GM18498 (cell line): ENCODE results near the gene DNAI4.
A peak's percentile ranks its signal among the peaks of the same experiment; 100 is the strongest.
"Not testable (repeated sequence)": the region's sequence is repeated elsewhere in the genome, so short reads cannot be mapped to it uniquely, and the experiment has no call there.

Experiments
- ATAC-seq: cut with Tn5 transposase; IDR thresholded peaks from one replicate; pipeline ENCODE4 v1.9.1; 2021; ENCODE audit warnings: mild to moderate bottlenecking, moderate library complexity; ENCODE audit not compliant: unreplicated experiment

Gene DNAI4

GRCh38 chr1:66833112-66833511, 91.5 kb downstream of the DNAI4 start:
- ATAC-seq = no peak

DNA sequence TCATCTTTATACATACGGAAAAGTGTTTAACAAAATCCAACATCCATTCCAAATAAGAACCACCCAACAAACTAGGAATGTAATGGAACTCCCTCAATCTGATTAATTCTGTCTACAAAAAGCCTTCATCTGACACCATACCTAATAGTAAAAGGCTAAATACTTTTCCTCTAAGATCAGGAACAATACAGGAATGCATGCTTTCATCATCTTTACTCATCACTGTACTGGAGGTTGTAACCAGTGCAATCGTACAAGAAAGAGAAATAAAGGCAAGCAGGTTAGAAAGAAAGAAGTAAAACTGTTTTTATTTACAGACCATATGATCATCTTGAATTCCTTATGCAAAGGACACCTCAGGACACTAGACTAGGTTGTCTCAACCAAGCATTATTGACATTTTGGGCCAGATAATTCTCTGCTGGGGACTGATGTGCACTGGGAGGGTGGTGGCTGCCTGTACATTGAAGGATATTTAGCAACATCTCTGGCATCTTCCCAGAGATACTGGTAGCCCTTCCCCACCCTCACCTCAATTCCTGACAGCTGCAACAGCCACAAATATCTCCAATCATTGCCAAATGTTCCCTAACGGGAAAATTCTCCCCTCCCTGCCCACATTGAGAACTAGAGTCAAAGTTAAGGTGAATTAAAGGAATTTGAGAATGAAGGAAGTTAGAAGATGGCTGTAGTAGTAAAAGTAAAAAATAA, 93.0 kb downstream of the DNAI4 start:
- no peak for ATAC-seq

GRCh38 chr1:66824771-66825170, 99.9 kb downstream of the DNAI4 start:
- ATAC-seq = no peak

DNA sequence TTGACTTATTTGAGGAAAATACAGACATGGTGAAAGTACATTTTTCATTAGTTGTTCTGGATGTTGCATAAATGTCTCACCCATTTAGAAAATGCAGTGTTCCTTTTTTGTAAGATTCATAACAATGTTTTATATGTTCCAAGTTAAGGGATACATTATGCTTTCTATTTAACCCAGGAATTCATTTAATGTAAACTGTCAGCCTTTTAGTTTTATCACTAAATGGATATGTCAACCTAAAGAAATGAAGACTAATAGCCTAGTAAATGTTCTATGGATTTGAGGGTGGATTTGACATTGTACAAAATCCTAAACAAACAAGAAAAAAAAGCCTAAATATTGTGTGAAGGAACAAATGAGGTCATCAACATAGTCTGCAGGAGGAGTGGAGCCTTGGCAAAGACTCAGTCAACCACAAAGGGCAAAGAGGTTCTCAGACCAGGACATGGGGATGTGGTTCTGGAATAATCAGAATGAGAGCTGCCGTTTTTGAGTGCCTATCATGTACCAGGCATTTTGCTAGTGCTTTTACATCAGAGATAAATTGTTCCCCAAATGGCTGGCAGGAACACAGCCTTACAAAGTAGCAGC, 114.8 kb downstream of the DNAI4 start:
- ATAC-seq = no peak

DNA sequence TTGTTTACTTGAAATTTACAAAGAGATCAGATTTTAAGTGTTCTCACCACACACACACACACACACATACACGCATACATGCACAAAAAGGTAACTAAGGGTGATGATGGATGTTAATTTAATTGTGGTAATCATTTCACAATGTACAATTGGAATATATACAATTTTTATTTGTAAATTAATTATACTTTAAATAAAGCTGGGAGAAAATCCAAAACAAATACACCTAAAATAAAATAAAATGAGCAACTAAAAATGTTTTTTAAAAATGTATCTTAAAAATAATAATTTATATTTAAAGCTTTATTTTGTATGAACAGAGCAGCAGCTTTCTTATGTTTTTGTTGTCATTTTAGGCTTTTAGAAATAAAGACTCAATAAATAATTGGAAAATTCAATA, 115.4 kb downstream of the DNAI4 start:
- no peak for ATAC-seq

DNA sequence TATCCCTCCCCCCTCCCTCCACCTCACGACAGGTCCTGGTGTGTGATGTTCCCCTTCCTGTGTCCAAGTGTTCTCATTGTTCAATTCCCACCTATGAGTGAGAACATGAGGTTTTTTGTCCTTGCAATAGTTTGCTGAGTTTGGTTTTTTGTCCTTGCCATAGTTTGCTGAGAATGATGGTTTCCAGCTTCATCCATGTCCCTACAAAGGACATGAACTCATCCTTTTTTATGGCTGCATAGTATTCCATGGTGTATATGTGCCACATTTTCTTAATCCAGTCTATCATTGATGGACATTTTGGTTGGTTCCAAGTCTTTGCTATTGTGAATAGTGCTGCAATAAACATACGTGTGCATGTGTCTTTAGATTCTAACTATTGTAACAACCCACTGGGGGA, 128.8 kb downstream of the DNAI4 start:
- not testable (repeated sequence) for ATAC-seq

DNA sequence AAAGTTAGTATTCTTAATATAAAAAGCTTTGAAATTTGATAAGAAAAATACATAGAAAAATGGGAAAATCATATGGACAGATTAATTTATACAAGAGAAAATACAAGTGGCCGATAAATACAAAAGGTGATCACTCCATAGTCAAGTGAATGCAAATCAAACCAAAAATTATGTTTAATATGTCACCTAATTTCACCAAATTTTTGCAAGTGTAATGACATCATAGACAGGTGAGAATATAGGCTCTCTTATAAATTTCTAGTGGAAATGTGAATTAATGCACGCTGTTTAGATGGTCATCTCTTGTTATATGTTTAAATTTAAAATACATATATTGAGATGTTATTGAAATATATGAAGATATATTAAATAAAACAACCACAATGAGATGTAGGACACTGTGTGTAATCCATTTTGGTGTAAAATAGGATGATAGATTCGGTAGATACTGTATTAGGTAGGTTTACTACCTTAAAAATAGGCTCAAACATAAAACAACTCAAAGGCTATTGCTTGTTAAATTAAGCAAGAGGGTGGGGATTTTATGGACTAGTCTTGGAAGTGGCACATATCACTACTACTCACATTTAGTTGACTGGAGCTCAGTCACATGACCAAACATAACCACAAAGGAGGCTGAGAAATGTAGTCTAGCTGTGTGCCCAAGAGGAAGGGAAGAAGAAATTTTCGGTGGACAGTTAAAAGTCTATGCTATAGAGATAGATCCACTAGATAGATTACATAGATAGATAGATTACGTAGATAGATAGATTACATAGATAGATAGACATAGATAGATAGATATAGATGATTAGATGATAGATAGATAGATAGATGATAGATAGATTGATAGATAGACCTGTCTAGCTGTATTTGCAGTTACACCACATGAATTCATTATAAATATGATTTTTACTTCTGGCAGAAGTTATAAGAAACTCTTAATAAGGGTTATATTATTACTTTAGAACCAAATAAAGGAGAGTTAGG, 132.7 kb downstream of the DNAI4 start:
- ATAC-seq = no peak

DNA sequence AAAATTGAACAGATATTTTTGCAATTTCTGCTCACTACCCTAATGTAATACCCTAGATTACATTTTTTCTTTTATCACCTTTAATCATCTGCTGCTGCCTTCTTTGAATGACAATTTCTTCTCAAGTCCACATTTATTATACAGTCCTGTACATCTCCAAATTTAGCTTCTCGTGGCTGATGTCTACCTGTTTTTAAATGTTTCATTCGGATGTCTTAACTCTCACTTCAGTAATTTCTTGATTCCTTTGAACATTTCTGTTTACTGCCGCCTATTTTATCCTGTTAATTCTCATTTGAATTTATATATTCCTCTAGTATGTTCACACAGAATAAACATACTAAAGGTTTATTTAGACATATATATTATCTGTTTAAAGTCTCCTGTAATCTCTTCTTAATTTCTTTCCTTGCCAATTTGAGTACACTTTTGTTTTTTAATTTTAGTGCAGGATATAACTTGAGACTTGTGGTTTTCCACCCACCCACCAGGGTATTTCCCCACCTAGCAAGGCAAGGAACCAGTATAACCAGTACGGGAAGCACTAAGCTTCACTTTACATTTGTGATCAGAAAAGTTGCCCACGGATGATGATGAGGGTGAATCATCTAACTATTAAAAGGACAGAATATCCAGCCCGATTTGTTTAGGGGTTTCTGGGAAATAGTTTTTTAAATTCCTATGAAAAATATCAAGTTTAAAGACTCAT, 136.3 kb downstream of the DNAI4 start:
- ATAC-seq = peak; percentile 74

- no peak for ATAC-seq
Measured at GRCh38 chr1:66787641-66788040, 137.0 kb downstream of the DNAI4 start.

DNA sequence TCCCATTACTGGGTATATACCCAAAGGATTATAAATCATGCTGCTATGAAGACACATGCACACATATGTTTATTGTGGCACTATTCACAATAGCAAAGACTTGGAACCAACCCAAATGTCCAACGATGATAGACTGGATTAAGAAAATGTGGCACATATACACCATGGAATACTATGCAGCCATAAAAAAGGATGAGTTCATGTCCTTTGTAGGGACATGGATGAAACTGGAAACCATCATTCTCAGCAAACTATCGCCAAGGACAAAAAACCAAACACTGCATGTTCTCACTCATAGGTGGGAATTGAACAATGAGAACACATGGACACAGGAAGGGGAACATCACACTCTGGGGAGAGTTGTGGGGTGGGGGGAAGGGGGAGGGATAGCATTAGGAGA, 138.9 kb downstream of the DNAI4 start:
- ATAC-seq = not testable (repeated sequence)

- no peak for ATAC-seq
Measured at GRCh38 chr1:66779475-66780078, 145.1 kb downstream of the DNAI4 start.

GRCh38 chr1:66778969-66779368, 145.7 kb downstream of the DNAI4 start:
- ATAC-seq = no peak

GRCh38 chr1:66778266-66778665, 146.4 kb downstream of the DNAI4 start:
- no peak for ATAC-seq

- ATAC-seq = no peak
Measured at GRCh38 chr1:66777831-66778230, 146.8 kb downstream of the DNAI4 start.

GRCh38 chr1:66775646-66776045, 149.0 kb downstream of the DNAI4 start:
- no peak for ATAC-seq

DNA sequence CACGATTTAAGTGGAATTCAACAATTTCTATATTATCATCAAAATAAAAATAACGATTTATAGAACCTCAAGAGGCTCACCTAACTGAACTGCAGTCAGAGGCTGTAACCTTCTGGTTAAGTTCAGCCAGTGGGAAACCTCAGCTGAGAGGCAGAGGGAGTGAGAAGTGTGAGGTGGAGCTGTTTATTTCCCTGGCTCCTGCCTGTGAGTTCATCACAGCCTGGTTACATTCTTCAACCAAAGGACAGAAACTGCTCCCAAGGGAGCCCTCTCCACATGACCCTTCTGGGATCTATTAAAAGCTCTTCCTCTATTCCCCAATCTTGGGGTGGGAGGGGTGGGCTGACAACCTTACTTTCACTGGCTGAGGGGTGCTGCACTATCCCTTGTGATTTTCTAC, 150.2 kb downstream of the DNAI4 start:
- ATAC-seq = no peak

- no peak for ATAC-seq
Measured at GRCh38 chr1:66773227-66773626, 151.4 kb downstream of the DNAI4 start.

DNA sequence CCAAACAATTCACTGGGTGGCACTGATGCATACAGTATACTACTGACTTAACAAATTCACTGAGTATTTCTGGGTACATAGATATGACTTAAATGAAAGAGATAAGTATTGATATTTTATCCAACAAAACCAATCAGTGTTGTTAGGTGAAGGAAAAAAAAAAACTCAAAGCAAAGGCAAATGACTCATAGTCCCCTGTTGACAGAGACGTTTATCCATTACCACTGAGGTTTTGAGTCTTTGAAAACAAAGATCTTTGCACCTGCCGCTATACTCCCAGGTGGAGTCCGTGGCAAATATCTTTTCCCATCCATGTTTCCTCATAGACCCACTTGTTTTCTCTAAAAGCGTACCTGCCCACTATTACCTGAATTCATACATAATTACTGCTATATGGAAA, 154.0 kb downstream of the DNAI4 start:
- no peak for ATAC-seq

- no peak for ATAC-seq
Measured at GRCh38 chr1:66770240-66770639, 154.4 kb downstream of the DNAI4 start.

GRCh38 chr1:66769512-66770229, 155.0 kb downstream of the DNAI4 start:
- ATAC-seq = no peak
